HG03095 (cell line): ENCODE data around the gene MRGPRF.

Experiments
- ATAC-seq: cut with Tn5 transposase; IDR thresholded peaks from one replicate; pipeline ENCODE4 v1.9.1; 2021; ENCODE audit warnings: moderate library complexity; ENCODE audit not compliant: unreplicated experiment

The MRGPRF gene

DNA sequence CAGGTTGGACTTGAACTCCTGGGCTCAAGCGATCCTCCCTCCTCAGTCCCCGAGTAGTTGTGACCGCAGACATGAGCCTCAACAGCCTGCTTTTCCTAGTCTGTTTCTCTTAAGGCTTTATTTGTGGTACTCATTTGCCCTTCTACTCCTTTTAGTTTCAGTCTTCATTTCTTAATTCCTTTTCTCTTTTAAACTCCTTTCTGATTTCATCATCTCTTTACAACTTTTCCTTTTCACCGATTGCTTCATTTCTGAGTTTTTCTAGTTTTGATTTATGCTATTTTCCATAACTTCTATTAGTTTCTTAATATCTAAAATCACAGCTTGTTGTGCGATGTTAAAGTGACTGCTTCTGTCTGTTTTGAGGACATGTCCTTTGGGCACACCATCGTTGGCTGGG is 17.3 kb upstream of the MRGPRF start:
- no peak for ATAC-seq

GRCh38 chr11:69027704-69028372 is 14.8 kb upstream of the MRGPRF start:
- no peak for ATAC-seq

GRCh38 chr11:69024509-69024908 is 11.5 kb upstream of the MRGPRF start:
- ATAC-seq = no peak

- no peak for ATAC-seq
Observed at GRCh38 chr11:69022260-69022659, 9.2 kb upstream of the MRGPRF start.

- ATAC-seq = no peak
Observed at GRCh38 chr11:69018924-69019323, 5.9 kb upstream of the MRGPRF start.

GRCh38 chr11:69017951-69018350 is 4.9 kb upstream of the MRGPRF start:
- ATAC-seq = no peak

DNA sequence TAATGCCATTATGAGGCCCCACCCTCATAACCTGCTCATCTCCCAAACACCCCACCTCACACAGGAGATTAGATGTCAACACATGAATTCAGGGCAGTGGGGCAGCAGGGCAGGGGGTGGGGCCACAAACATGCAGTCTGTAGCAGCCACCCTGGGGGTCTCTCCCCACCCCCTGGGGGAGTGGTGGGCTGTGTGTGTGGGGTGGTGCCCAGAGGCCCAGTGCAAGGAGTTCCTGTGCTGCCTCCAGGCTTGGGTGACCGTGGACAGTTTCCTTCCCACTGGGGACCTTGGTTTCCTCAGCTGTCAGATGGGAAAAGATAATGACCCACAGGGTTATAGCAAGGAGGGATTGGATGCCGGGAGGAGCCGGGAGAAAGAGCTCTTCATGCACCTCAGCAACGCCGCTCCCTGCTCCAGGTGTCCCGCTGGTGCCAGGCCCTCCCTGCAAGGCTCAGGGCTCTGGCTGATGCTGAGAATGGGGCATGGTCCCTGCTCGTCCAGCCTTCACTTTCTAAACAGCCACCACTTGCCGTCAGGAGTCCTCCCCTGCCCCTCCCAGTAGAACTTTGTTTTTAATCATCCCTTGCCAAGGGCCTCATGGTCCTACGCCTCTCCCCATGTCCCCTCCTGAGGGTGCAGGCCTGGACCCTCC is 2.0 kb upstream of the MRGPRF start:
- no peak for ATAC-seq

DNA sequence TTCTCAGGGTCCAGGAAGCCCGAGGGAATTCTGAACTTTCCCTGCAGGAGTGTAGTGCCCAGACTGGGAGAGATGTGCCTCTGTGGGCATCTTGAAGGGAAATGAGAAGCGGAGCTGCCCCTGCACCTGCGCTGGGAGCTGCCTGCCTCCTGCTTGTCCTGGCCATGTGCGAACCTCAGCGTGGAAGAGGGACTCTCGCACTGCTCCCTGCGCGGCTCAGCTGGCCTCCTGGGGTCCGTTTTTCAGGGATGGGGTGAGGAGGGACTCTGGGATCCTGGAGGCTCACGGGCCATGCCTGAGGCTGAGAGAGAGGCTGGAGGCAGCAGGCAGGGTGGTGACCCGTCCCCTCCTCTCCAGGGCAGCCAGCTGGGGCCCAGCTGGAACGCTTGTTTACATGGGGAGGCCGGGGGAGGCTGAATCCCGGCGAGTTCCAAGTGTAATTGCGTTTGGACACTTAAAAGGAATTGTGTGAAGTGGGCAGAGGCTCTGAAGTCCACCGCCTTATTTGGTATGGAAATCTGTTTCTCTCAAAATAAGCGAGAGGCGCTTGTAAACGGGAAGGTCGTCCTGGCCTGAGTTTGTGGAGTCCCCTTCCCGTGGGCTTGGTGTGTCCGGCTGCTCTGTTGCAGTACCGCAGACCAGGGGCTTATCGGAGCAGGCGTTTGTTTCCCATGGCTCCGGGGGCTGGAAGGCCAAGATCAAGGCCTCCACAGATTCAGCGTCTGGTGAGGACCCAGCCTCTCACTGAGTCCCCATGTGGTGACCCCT is 1.2 kb upstream of the MRGPRF start:
- no peak for ATAC-seq

DNA sequence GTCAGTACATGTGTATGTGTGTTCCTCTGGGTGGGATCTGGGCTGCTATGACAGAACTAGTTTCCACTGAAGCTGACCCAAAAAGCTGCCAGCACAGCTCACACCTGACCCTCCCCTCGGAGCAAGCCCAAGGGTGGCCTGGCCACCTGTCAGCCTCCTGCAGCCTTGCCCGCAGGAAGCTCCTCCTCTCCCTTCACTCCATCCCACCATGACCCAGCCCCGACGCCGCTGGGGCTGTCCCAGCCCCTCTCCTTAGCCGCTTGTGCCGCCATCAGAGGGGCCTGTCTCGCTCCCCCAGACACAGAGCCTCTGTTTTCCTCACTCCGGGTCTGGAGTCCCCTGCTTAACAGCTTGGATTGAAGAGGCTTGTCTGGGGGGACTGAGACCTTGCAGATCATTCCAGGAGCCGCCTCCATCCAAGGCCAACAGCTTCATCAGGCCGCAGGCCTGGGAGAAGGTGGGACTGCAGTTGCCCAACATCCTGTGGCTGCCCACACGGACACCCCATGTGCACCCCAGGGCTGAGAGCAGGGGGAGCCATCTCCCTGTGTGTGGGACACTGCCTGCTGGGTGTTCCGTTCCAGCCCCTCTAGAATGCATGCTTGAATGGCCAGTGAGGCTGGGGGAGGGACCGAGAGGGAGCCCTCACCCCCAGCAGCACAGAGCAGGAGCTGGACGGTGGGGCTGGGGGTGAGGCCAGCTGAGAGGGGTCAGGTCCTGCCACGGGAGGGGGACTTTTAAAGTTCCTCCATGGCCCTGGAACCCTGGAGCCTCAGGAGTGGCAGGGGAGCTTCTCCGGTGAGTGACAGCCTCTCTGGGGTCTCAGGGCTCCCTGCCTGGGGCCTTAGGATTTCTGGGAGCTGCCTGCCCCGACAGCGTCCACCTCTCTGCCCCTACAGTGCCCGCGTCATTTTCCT is 696 bp downstream of the MRGPRF start:
- ATAC-seq = no peak

- ATAC-seq = no peak
Observed at GRCh38 chr11:69011624-69012091, 1.4 kb downstream of the MRGPRF start.

GRCh38 chr11:69010964-69011623 is 2.0 kb downstream of the MRGPRF start:
- no peak for ATAC-seq

GRCh38 chr11:69010361-69010891 is 2.6 kb downstream of the MRGPRF start:
- no peak for ATAC-seq

- no peak for ATAC-seq
Observed at GRCh38 chr11:69009441-69010211, 3.4 kb downstream of the MRGPRF start.

- ATAC-seq = no peak
Observed at GRCh38 chr11:69008737-69009440, 4.2 kb downstream of the MRGPRF start.

DNA sequence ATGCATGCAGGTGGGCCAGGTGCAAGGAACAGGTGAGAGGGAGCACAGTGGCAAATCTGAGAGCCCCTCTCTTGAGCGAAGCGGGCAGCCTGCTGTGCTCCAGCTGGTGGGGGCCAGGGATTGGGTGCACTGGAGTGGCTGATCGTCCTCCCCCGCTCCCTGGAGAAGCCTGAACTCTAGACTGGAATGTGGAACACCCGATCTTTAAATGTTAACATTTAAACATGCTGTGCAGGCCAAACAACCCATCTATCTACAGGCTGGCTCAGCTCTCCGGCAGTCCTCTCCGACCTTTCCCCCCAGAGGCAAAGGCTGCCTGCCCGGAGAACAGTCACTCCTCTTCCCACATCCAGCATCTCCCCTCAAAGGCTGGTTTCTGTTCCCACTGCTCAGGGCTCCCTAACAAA is 5.1 kb downstream of the MRGPRF start:
- no peak for ATAC-seq

DNA sequence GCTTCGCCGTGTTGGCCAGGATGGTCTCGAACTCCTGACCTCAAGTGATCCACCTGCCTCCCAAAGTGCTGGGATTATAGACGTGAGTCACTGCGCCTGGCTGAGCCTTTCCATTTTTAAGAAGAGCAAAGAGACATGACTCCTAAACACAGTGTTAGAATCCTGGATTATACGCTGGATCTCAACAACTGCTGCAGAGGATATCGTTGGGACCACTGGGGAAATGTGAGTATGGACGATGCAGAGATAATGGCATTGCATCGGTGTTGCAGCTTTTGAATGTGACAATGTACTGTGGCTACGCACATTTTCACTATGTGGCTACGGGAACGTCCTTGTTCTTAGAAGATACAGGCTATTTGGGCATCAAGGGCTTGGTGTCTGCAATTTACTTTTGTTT is 6.2 kb downstream of the MRGPRF start:
- ATAC-seq = no peak

- ATAC-seq = no peak
Observed at GRCh38 chr11:69005631-69006368, 7.2 kb downstream of the MRGPRF start.

DNA sequence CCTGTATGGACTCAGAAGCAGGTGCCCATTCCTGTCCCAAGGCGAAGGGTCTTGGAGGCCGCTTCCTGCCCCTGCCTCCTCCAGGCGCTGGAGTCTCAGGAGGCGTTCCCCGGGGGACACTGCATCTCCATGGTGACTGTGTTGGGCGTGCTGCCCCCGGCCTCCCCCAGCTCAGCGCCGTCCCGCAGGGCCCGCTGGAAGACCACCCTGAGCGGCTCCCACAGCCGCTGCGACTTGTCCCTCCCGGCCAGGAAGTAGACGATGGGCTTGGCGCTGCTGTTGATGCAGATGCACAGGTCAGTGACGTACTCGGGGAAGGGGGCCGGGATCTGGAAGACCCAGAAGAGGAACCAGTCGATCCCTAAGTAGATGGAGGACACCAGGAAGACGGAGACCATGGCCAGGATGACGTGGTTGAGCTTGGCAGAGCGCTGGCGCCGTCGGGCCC is 7.8 kb downstream of the MRGPRF start:
- no peak for ATAC-seq
